ENCODE results near the gene PDE3B.
"Not testable (repeated sequence)": the region's sequence is repeated elsewhere in the genome, so short reads cannot be mapped to it uniquely, and the experiment has no call there.

Gene PDE3B

GRCh38 chr11:14742849-14743559, 99.4 kb downstream of the PDE3B start:
- DNase-seq (ENCODE audit: low read depth in 4 of 4, low spot score in 1 of 4): no peak

GRCh38 chr11:14743667-14744066, 100.1 kb downstream of the PDE3B start:
- DNase-seq (ENCODE audit: low read depth in 4 of 4, low spot score in 1 of 4): not testable (repeated sequence)

- DNase-seq (ENCODE audit: low read depth in 4 of 4, low spot score in 1 of 4): no peak
Measured at GRCh38 chr11:14746857-14747395, 103.3 kb downstream of the PDE3B start.

- DNase-seq (ENCODE audit: low read depth in 4 of 4, low spot score in 1 of 4): no peak
Measured at GRCh38 chr11:14748090-14748489, 104.5 kb downstream of the PDE3B start.

- DNase-seq (ENCODE audit: low read depth in 4 of 4, low spot score in 1 of 4): no peak
Measured at GRCh38 chr11:14750911-14751310, 107.3 kb downstream of the PDE3B start.

- no peak for DNase-seq (ENCODE audit: low read depth in 4 of 4, low spot score in 1 of 4)
Measured at GRCh38 chr11:14751975-14752407, 108.4 kb downstream of the PDE3B start.

- no peak for DNase-seq (ENCODE audit: low read depth in 4 of 4, low spot score in 1 of 4)
Measured at GRCh38 chr11:14755140-14755539, 111.5 kb downstream of the PDE3B start.

GRCh38 chr11:14756349-14756748, 112.7 kb downstream of the PDE3B start:
- DNase-seq (ENCODE audit: low read depth in 4 of 4, low spot score in 1 of 4): no peak

GRCh38 chr11:14759300-14760012, 115.9 kb downstream of the PDE3B start:
- not testable (repeated sequence) for DNase-seq (ENCODE audit: low read depth in 4 of 4, low spot score in 1 of 4)

- DNase-seq (ENCODE audit: low read depth in 4 of 4, low spot score in 1 of 4): no peak
Measured at GRCh38 chr11:14764179-14764578, 120.6 kb downstream of the PDE3B start.

GRCh38 chr11:14764579-14765527, 121.2 kb downstream of the PDE3B start:
- DNase-seq (ENCODE audit: low read depth in 4 of 4, low spot score in 1 of 4): peak in 1 of 4 experiments; percentile 19

- no peak for DNase-seq (ENCODE audit: low read depth in 4 of 4, low spot score in 1 of 4)
Measured at GRCh38 chr11:14766585-14766984, 123.0 kb downstream of the PDE3B start.

- no peak for DNase-seq (ENCODE audit: low read depth in 4 of 4, low spot score in 1 of 4)
Measured at GRCh38 chr11:14768526-14769188, 125.1 kb downstream of the PDE3B start.

GRCh38 chr11:14773755-14774154, 130.2 kb downstream of the PDE3B start:
- DNase-seq (ENCODE audit: low read depth in 4 of 4, low spot score in 1 of 4): no peak

GRCh38 chr11:14774721-14775120, 131.1 kb downstream of the PDE3B start:
- no peak for DNase-seq (ENCODE audit: low read depth in 4 of 4, low spot score in 1 of 4)

GRCh38 chr11:14775897-14776296, 132.3 kb downstream of the PDE3B start:
- DNase-seq (ENCODE audit: low read depth in 4 of 4, low spot score in 1 of 4): no peak

GRCh38 chr11:14778460-14778859, 134.9 kb downstream of the PDE3B start:
- DNase-seq (ENCODE audit: low read depth in 4 of 4, low spot score in 1 of 4): not testable (repeated sequence)

- DNase-seq (ENCODE audit: low read depth in 4 of 4, low spot score in 1 of 4): no peak
Measured at GRCh38 chr11:14783788-14784187, 140.2 kb downstream of the PDE3B start.

- no peak for DNase-seq (ENCODE audit: low read depth in 4 of 4, low spot score in 1 of 4)
Measured at GRCh38 chr11:14784230-14784629, 140.6 kb downstream of the PDE3B start.

- no peak for DNase-seq (ENCODE audit: low read depth in 4 of 4, low spot score in 1 of 4)
Measured at GRCh38 chr11:14789879-14790484, 146.4 kb downstream of the PDE3B start.
